Measurements from ENCODE around the gene S100A13.

DNA sequence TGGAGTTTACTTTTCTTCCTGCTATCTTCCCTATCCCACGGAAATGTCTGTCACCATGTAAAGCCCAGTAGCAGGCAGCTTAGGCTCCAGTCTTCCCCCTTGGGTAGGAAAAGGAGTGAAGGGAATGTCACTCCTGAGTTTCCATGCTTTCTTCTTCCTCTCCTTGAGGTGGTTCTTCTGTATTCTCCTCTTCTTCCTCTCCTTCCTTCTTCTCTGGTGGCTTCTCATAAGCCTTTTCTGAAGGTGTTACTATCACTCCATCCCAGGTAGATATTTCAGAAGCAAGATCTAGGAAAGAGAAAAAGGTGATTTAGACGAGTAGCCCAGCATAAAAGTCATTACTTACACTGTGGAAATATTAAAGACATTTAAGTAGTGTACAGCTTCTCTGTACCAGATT lies 35.0 kb upstream of the S100A13 start:
- TF ChIP-seq, protein P1, sequence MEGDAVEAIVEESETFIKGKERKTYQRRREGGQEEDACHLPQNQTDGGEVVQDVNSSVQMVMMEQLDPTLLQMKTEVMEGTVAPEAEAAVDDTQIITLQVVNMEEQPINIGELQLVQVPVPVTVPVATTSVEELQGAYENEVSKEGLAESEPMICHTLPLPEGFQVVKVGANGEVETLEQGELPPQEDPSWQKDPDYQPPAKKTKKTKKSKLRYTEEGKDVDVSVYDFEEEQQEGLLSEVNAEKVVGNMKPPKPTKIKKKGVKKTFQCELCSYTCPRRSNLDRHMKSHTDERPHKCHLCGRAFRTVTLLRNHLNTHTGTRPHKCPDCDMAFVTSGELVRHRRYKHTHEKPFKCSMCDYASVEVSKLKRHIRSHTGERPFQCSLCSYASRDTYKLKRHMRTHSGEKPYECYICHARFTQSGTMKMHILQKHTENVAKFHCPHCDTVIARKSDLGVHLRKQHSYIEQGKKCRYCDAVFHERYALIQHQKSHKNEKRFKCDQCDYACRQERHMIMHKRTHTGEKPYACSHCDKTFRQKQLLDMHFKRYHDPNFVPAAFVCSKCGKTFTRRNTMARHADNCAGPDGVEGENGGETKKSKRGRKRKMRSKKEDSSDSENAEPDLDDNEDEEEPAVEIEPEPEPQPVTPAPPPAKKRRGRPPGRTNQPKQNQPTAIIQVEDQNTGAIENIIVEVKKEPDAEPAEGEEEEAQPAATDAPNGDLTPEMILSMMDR (IDR thresholded peaks at IDR 0.05), result no peak
- no peak for TF ChIP-seq POLR2A (IDR thresholded peaks at IDR 0.05)
